HG02571 (cell line): Measurements from ENCODE around the gene TBC1D8.
"Not testable (repeated sequence)": the region's sequence is repeated elsewhere in the genome, so short reads cannot be mapped to it uniquely, and the experiment has no call there.

ENCODE experiments used
- ATAC-seq: cut with Tn5 transposase; IDR thresholded peaks from one replicate; pipeline ENCODE4 v1.9.1; 2021; ENCODE audit warnings: mild to moderate bottlenecking, moderate library complexity; ENCODE audit not compliant: unreplicated experiment

Gene TBC1D8

GRCh38 chr2:101151146-101151858, at the start of gene TBC1D8:
Gene TBC1D8, minus strand, starts transcription at chr2:101151382. Its CDS starts 129 bp downstream, at chr2:101151253.
- peak; percentile 62 for ATAC-seq

GRCh38 chr2:101200676-101201075, 49.5 kb upstream of the TBC1D8 start:
- no peak for ATAC-seq

DNA sequence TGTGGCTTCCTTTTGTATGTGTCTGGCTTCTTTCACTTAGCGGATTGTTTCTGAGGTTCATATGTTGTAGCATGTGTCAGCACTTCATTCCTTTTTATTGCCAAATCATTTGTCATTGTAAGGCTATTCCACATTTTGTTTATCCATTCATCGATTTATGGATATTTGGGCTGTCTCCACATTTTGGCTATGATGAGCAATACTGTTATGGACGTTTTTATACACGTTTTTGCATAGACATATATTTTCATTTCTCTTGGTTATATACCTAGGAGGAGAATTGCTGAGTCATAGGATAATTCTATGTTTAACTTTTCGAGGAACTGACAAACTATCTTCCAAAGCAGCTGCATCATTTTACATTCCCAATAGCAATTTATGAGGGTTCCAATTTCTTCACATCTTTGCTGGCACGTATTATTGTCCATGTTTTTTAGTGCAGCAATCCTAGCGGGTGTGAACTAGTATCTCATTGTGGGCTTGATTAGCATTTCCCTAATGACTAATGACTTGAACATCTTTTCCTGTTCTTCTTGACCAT, 48.1 kb upstream of the TBC1D8 start:
- no peak for ATAC-seq

DNA sequence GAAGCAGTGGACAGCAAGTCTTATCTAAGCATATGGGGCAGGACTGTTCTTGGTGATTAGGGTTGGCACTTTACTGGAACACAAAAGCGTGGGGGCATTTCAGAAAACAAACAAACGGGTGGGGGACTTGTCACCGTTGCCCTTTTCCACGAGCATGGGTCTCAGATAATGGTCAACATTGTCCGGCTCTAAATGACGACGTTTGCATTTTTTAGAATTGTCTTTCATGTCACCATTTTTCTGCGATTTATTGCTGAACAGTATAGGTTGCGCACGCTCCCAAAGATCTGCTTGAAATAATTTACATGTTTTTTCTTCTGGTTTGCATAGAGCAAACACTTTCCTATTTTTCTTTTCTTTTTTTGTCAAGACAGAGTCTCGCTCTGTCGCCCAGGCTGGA, 46.6 kb upstream of the TBC1D8 start:
- no peak for ATAC-seq

DNA sequence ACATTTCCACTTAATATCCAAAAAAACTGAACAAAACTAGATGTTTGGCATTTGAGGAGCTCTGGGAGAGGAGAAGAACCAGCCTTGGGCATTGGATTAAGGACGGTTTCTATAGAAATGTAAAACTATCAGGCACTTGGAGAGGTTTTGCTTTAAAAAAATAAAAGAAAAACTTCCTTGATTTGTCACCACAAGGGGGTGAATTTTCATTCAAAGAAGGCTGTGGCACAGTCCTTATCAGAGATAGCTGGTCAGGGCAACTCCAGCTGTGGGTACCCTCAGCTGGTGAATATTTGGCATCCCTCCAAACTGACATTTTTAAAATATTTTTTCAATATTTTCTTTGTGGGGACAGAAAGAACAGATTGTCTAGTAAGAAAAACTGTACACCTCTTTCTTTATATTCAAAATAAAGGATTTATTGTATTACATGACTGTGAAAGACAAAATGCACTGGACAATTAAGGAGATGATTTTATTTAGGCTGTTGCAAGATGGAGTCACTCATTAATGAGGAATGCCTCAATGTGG, 46.1 kb upstream of the TBC1D8 start:
- ATAC-seq, result no peak

GRCh38 chr2:101195871-101196661, 44.9 kb upstream of the TBC1D8 start:
- ATAC-seq, result no peak

- no peak for ATAC-seq
Observed at GRCh38 chr2:101193033-101193626, 41.9 kb upstream of the TBC1D8 start.

DNA sequence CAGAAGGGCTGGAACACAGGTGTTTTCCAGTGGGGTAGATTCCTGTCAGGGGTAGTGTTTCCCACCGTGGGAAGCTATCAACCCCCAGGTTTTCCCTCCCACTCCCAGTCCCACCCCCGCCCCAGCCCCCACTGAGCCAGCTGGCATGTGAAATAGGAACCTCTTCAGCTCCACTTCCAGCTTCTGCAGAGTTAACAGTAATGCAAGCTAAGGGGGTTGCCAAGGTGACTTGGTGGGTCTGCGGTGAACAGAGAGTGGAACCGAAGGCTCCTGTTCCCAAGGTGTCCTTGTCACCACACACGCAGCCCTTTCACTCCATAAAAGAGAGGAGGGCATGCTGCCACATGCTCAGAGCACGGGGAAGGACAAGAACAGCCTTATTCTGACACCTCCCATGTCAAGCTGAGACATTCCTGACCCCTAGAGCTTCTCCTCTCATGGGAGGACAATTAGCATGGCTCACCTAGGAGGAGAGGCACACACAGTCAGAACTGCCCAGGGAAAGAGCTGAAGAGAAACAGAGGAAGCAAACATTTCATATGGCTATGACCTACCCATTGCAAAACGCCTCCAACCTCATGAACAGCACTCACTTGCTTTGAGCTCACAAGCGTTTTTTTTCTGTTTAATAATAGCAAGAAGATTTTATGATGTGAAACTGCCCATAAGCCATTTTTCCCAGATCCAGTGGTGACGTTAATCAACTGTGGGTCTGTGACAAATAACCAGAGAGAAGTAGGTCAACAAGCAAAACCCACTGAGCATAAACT, 39.8 kb upstream of the TBC1D8 start:
- no peak for ATAC-seq

DNA sequence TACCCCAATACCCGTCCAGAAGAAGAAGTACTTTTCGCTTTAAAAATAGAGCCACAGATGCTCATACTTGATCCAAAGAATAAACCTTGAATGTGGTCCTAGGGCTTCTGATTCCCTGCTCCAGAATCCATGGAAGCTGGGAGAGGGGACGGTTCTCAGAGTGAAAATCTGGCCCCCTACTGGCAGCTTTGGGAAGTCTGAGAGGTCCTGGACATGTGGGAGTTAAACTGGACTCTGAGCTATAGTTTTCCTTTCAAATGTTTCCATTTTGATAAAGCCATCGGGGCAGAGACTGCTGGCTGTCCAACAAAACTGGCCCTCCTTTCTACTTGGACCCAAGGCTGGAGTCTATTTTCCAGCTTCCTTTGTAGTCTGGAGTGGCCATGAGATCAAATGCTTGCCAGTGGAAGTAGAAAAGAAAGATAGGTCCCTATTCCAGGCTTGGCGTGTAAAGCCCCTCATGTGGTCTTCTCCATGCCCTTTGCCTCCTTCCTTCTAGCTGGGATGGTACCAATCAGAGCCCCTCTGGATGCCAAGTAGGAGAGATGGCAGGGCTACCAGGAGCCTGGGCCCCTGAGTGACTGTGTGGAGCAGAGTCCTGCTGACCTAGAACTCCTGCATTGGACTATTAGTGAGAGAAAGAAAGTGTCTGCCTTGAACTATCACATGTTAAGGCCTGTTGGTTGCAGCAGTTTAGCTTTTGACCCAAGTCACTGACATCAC, 37.7 kb upstream of the TBC1D8 start:
- ATAC-seq, result no peak

DNA sequence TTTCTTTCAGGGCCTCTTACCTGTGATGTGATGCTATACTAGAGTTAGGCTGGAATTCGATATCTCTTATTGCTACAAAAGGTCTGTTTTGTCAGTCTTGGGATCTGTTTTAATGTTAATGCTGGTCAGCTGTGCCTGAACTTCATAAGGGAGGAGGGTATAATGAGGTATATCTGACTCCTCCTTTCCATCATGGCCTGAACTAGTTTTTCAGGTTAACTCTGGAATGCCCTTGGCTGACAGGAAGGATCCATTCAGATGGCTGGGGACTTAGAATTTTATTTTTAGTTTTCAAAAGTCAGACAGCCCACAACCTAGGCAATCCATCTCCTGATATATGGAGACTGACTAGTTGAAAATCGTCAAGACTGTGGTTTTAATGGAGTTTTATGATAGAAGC, 35.9 kb upstream of the TBC1D8 start:
- no peak for ATAC-seq

DNA sequence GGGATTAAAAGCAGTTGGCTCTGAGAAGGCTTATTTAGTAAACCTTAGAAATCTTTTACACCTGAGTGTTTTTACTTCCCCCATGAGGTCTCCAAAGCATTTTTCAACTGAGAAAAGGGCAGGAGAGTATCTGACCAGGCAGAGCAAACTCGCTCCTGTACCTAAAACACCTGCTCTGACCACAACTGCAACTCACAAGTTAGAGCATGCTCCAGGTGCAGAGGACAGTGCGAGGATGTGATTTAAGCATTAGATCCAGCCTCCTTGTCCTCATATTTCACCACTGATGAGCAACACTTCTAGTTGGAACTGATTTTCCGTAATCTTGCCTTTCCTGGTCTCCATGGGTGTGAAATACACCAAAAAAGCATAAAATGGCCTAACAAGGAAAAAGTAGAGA, 34.5 kb upstream of the TBC1D8 start:
- ATAC-seq, result no peak

DNA sequence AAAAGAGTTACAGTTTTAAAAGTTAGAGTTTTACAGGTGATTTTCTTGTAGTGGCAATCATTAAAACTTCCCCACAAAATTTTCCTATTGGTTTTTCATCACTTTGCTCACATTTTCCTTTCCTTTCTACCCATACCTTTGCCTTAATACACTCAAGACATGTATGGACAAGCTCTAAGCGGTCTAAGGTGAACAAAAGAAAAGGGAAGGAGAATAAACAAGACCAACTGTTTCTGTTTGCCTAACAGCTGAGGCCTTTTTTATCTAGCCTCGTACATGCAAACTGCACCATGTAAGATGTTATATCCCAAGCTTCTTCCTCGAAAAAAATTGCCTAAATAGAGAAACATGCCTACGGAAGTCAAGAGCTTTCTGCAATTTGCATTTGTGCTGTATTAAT, 33.9 kb upstream of the TBC1D8 start:
- no peak for ATAC-seq

GRCh38 chr2:101179982-101180381, 28.8 kb upstream of the TBC1D8 start:
- ATAC-seq, result no peak

GRCh38 chr2:101176803-101177202, 25.6 kb upstream of the TBC1D8 start:
- no peak for ATAC-seq

- ATAC-seq, result no peak
Observed at GRCh38 chr2:101175991-101176390, 24.8 kb upstream of the TBC1D8 start.

DNA sequence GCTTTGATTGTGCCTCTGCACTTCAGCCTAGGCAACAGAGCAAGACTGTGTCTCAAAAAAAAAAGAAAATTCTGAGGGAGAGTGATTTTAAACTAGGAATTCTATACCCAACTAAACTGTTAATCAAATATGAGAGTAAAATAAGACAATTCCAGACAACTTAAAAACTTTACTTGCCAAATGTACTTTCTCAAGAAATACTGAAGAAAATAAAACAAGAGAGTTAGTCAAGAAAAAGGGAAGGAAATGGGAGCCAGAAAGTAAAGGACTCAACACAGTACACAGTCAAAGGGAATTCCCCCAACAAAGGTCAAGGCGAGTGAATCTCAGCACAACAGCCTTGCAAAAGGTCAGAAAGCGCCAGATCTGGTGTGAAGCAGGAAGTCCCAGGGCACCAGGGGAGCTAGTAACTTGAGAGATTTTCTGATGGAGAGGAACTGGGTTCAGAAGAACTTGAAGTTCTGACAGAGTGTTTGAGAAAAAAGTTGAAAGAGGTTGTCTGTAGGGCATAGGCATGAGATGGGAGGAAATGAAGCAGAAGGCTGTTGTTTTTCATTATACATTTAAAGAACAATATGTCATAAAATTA, 22.6 kb upstream of the TBC1D8 start:
- ATAC-seq, result no peak

DNA sequence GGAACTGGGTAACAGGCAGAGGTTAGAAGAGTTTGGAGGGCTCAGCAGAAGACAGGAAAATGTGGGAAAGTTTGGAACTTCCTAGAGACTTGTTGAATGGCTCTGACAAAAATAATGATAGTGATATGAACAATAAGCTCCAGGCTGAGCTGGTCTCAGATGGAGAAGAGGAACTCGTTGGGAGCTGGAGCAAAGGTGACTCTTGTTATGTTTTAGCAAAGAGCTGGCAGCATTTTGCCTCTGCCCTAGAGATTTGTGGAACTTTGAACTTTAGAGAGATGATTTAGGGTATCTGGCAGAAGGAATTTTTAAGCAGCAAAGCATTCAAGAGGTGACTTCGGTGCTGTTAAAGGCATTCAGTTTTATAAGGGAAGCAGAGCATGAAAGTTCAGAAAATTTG, 18.6 kb upstream of the TBC1D8 start:
- ATAC-seq, result not testable (repeated sequence)

- ATAC-seq, result no peak
Observed at GRCh38 chr2:101168706-101169105, 17.5 kb upstream of the TBC1D8 start.

DNA sequence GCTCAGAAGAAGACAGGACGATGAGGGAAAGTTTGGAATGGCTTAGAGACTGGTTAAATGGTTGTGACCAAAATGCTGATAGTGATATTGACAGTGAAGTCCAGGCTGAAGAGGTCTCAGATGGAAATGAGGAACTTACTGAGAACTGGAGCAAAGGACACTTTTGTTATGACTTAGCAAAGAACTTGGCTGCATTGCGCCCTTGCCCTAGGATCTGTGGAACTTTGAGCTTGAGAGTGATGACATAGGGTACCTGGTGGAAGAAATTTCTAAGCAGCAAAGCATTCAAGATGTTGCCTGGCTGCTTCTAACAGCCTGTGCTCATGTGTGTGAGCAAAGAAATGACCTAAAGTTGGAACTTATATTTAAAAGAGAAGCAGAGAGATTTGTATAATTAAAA, 16.4 kb upstream of the TBC1D8 start:
- not testable (repeated sequence) for ATAC-seq

- no peak for ATAC-seq
Observed at GRCh38 chr2:101164021-101164420, 12.8 kb upstream of the TBC1D8 start.
